GM21619 (cell line): Measurements from ENCODE around the gene TMEM186.
"Not testable (repeated sequence)": the region's sequence is repeated elsewhere in the genome, so short reads cannot be mapped to it uniquely, and the experiment has no call there.

Experiments used
- ATAC-seq: cut with Tn5 transposase; IDR thresholded peaks from one replicate; pipeline ENCODE4 v1.9.1; 2021; ENCODE audit not compliant: unreplicated experiment

Gene TMEM186

DNA sequence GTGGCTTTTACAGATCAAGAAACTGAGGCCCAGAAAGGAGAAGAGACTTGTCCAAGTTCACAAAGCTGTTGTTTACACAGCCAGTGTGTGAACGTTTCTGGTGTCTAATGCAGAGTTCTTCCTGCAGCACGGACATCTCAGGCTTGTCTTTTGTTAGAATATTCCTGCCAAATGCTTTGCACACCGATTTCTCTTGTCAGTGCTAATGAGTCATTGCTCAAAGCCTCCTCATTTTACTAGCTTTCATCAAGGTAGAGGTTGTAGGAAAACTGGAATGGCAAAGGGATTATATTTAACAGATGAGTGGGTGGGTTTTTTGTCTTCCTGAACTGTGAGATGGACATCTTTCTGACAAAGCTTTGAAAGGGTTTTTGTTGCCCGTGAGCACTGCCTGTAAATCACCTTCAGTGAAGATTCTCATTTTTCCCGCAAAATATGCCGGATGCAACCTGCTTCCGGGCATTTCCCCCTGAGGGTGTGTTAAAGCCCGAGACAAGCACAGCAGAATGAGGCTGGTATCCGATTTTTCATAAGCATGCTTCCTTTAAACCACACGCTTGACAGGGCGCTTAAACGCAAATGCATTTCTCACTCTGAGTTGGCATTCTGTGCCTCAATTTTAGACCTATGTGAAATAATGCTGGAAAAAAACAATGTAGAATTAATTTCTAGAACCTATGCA, 14.9 kb upstream of the TMEM186 start:
- ATAC-seq: no peak

- no peak for ATAC-seq
These were observed 11.3 kb upstream of the TMEM186 start for GRCh38 chr16:8808613-8809353.

DNA sequence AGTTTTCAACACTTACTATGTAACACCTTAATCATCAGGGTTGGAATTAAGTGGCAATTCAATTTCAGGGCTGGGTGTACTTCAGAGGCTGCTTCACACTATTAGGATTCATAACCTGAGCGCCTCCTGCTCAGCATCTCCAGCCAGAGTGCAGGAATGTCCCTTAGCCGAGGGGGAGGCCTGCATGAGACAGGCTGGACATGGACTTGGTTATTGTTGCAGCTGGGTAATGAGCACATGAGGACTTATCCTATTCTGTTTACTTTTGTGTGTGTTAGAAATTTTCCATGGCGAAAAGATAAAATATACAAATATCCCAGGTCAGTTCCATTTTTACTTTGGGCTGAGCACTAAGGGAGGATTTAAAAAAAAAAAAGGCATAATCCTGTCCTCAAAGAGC, 10.6 kb upstream of the TMEM186 start:
- no peak for ATAC-seq

- no peak for ATAC-seq
These were observed 9.8 kb upstream of the TMEM186 start for GRCh38 chr16:8807189-8807588.

- no peak for ATAC-seq
These were observed 9.0 kb upstream of the TMEM186 start for GRCh38 chr16:8806272-8806983.

- ATAC-seq: no peak
These were observed 6.9 kb upstream of the TMEM186 start for GRCh38 chr16:8804313-8804712.

DNA sequence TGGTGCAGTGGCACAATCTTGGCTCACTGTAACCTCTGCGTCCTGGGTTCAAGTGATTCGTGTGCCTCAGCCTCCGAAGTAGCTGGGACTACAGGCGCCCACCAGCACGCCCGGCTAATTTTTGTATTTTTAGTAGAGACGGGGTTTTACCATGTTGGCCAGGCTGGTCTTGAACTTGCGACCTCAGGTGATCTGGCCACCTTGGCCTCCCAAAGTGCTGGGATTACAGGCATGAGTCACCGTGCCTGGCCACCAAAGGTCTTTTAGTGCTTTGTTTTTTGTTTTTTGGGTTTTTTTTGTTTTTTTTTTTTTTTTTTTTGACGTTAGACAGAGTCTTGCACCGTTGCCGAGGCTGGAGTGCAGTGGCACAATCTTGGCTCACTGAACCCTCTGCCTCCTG, 6.3 kb upstream of the TMEM186 start:
- ATAC-seq: not testable (repeated sequence)

DNA sequence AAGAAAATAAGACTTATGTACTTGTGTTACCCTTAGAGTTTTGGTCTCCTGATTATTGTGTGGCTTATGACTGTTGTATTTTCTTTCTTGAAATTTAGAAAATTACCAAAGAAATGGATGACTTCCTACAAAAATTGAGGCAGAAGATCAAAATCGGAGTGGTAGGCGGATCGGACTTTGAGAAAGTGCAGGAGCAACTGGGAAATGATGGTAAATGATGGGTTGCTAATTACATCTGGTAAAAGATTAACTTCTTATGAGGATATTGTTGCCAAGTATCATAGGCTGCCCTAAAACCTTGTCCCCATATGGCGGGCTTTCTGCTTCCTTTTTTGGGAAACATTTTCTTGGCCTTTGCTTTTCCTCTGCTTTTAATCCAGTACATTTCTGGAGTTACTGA, 4.3 kb upstream of the TMEM186 start:
- no peak for ATAC-seq

- no peak for ATAC-seq
These were observed 1.2 kb upstream of the TMEM186 start for GRCh38 chr16:8798535-8799157.

- ATAC-seq: peak; percentile 3
These were observed 712 bp upstream of the TMEM186 start for GRCh38 chr16:8798174-8798527.

DNA sequence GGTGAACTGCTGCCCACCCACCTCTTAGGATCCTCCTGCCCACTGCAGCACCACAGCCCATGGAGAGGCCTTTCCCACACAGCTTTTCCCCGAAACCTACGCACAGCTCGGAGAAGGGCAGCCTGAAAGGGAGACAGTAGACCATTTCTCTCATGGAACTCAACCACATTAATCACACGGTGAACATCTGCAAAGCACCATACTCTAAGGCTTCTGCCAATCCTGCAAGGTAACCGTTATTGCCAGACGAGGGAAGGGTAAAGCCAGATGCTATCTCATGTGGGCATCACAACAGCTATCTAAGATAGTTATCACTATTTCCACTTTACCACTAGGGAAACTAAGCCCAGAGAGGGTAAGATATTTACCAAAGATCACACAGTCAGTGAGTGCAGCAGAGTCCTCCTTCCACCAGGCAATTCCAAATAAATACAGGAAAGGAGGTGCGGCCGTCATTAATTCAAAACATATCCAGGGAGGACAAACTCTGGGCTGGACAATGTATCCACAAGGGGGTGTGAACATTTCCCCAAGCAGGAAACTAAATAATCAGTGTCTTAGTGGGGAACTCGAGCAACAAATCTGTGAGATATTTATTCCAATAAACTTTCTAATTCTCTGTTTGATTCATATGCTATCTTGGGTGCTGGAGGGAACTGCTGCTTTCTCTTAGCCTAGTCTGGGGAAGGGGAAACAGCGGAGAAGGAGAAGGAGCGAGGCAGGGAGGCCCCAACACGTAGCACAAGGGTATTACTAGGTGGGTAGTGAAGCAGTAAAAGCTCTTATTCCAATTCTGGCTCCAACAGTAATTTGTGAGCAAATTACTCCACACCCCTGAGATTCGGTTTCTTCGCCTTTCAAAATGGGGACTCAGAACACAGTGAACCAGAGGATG, 723 bp downstream of the TMEM186 start:
- ATAC-seq: peak; percentile 2

DNA sequence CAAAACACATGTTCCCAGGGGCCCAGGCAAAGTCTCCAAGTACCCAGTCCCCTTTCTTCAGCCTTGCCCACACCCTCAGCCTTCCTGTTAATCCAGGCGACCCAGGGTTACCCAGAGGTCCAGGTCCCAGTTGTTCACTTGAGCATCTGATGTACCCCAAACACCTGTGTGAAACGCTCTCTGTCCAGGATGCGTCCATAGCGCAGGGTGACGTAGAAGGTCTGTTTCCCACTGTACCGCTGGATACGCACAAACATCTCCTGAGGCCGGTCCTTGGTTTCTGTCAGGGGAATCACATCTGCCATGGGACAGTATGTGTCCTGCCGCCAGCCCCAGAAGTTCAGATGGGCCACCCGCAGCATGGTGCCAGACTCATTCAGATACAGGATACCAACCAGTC, 1.6 kb downstream of the TMEM186 start:
- ATAC-seq: no peak

- no peak for ATAC-seq
These were observed 2.3 kb downstream of the TMEM186 start for GRCh38 chr16:8795091-8795490.

GRCh38 chr16:8788578-8789172, 8.8 kb downstream of the TMEM186 start:
- ATAC-seq: no peak

DNA sequence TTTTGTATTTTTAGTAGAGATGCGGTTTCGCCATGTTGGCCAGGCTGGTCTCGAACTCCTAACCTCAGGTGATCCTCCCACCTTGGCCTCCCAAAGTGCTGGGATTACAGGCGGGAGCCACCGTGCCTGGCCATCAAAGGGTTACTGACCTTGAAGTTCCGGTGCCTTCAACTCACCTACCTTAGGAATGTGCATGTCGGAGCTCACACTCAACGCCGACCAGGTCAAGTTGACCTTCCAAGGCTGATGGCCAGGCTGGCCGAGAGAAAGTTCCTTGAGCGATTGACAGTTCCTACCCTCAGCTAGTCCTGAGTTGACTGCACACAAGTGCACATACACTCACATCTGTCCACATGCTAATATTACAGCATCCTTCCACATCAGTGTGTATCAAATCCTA, 11.1 kb downstream of the TMEM186 start:
- not testable (repeated sequence) for ATAC-seq

DNA sequence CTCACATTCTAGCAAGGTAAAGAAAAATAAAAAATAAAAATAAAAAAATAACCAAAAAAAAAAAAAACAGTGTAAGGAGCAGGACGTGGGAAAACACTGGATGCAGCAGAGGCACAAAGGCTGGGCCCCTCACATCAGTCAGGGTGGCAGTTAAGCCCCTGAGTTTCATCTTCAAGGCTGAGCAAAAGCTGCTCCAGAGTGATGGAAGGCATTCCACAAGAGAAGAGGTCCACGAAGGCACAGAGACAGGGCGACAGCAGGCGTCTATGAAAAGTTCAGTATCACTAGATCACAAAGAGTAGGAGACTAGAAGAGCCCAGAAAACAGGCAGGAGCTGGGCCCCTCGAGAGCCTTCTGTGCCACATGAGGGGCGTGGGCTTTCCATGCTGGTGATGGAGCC, 12.0 kb downstream of the TMEM186 start:
- ATAC-seq: no peak

GRCh38 chr16:8782673-8783072, 14.8 kb downstream of the TMEM186 start:
- no peak for ATAC-seq

GRCh38 chr16:8781797-8782196, 15.6 kb downstream of the TMEM186 start:
- no peak for ATAC-seq

DNA sequence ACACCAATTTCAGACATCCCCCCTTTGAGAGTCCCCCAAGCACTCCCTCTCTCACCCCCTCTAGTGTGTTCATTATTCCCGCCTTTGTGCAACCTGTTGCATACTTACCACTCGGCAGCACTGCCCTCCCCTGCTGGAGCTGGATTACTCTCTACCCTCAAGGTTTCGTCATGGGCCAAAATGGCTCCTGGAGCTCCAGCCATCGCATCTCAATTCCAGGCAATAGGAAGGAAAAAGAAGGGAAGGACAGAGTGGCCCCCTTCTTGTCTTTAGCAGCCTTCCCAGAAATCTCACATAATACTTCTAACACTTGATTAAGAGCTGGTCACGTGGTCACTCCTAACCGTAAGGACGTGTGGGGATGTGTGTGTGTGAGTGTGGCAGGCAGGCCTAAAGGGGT, 20.2 kb downstream of the TMEM186 start:
- ATAC-seq: no peak

- ATAC-seq: no peak
These were observed 21.3 kb downstream of the TMEM186 start for GRCh38 chr16:8776129-8776584.
